GM12865 (cell line): Measurements from ENCODE around the gene RAB41.
"Not testable (repeated sequence)": the region's sequence is repeated elsewhere in the genome, so short reads cannot be mapped to it uniquely, and the experiment has no call there.

Source experiments
- DNase-seq: peaks from one replicate; pipeline ENCODE4 v3.0.0; 2010; ENCODE audit warnings: low read depth
- H3K4me3 ChIP-seq: 2 replicates; pipeline ENCODE4 v1.5.1; 2011; ENCODE audit warnings: mild to moderate bottlenecking, low read depth, low read length, control low read depth
- CTCF ChIP-seq: IDR thresholded peaks from 2 replicates; pipeline ENCODE4 v1.5.1; 2011; ENCODE audit warnings: low read length, control low read depth, low read depth, inconsistent platforms; ENCODE audit not compliant: insufficient read depth; ENCODE audit errors: missing control alignments

Gene RAB41

GRCh38 chrX:70322784-70323183 lies 40.8 kb downstream of the RAB41 start:
- H3K4me3 ChIP-seq: no peak overlapping the region
- no peak for DNase-seq
- no peak for TF ChIP-seq CTCF

- not testable (repeated sequence) for H3K4me3 ChIP-seq, DNase-seq
Measured at GRCh38 chrX:70323628-70324027, 41.7 kb downstream of the RAB41 start.

- DNase-seq: no peak
- no peak for TF ChIP-seq CTCF
- H3K4me3 ChIP-seq: no peak overlapping the region
Measured at GRCh38 chrX:70324326-70324725, 42.4 kb downstream of the RAB41 start.

GRCh38 chrX:70331161-70331560 lies 49.2 kb downstream of the RAB41 start:
- TF ChIP-seq CTCF: no peak
- no peak for DNase-seq
- no peak overlapping the region for H3K4me3 ChIP-seq

GRCh38 chrX:70332600-70332999 lies 50.6 kb downstream of the RAB41 start:
- H3K4me3 ChIP-seq: no peak overlapping the region
- no peak for DNase-seq
- TF ChIP-seq CTCF: no peak
